HCT116 (cell line): ENCODE results near the gene TYMS.

Experiments
- CTCF ChIP-seq, 3 experiments: fragments of 200-600 bp in 1 of 3; sonication (generic) in 1 of 3; IDR thresholded peaks in 2 of 3; conservative IDR thresholded peaks in 1 of 3; 2 replicates each; pipeline ENCODE4 v1.5.1; 2012 to 2017; ENCODE audit warnings: low read depth in 2 of 3, low read length in 2 of 3, antibody characterized with exemption in 1 of 3, borderline replicate concordance in 1 of 3, control low read depth in 1 of 3, mild to moderate bottlenecking in 1 of 3, mixed read lengths in 1 of 3, mixed run types in 1 of 3, moderate library complexity in 1 of 3; ENCODE audit not compliant: insufficient read depth in 1 of 3
- ELF1 ChIP-seq: IDR thresholded peaks from 2 replicates; pipeline ENCODE4 v1.6.1; 2012; ENCODE audit warnings: low read depth, borderline replicate concordance
- EZH2 ChIP-seq: fragments of 200-600 bp; sonication (generic); IDR thresholded peaks from 2 replicates; pipeline ENCODE4 v1.6.1; 2017; ENCODE audit warnings: antibody characterized with exemption, mixed run types
- EZH2phosphoT487 ChIP-seq: fragments of 200-600 bp; IDR thresholded peaks from 2 replicates; pipeline ENCODE4 v1.6.1; 2018; ENCODE audit warnings: antibody characterized with exemption, borderline replicate concordance

DNA sequence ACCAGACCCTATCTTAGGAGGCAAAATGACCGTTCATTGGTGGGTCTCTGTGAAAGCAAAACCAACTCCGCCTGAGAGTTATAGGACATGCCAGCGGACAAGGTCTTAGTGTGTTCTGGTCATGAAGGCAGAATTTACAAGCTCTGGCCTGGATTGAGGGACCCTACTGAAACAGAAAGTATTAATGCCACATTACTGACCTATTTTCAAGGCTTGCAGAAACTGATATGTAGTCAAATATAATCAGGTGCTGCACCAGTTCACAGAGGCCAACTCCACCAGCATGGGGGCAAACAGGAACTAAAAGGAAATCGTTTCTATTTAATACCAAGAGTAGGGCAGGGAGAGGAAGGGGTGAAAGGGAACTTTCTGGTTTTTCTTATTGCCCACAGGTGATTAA, 19.7 kb downstream of the TYMS start:
- TF ChIP-seq ELF1: no peak
- TF ChIP-seq CTCF (IDR thresholded peaks at IDR 0.05 in 2 of 3, conservative IDR thresholded peaks at IDR 0.05 in 1 of 3; ENCODE audit: borderline replicate concordance in 1 of 3, insufficient read depth in 1 of 3, low read depth in 2 of 3, low read length in 2 of 3): no peak
- TF ChIP-seq EZH2phosphoT487: no peak
- no peak for TF ChIP-seq EZH2
